Endothelial cell of umbilical vein (primary cell): Measurements from ENCODE around the gene ULK4. TPM values are rescaled to one million over a fixed set of nuclear protein-coding genes. Genes with fewer than 3 reads are reported as not detected.

ENCODE experiments used
- BruUV-seq: library from RNA; stranded (reverse); fragments of 400-500 nt; replicated peaks from 2 replicates; lab custom pipeline; 2021; lab: Mats Ljungman, UMichigan
- CTCF ChIA-PET: fragments of 300-600, 350-600 bp; sonication (Branson Sonifier 250); formaldehyde crosslinking; loops from one replicate; lab custom pipeline; 2021; ENCODE audit warnings: antibody characterized with exemption, inconsistent platforms; lab: Charles Lee
- POLR2A ChIA-PET: fragments of 300-600, 350-600 bp; sonication (Branson Sonifier 250); formaldehyde crosslinking; loops from one replicate; lab custom pipeline; 2021; ENCODE audit warnings: antibody characterized with exemption, inconsistent platforms; lab: Charles Lee
- DNase-seq: peaks from one replicate; pipeline ENCODE4 v3.0.0-alpha.2; 2011; ENCODE audit warnings: low read depth, low spot score
- FAIRE-seq: peaks from 2 replicates; lab custom pipeline; 2011; peaks lifted over from hg19 to GRCh38; lab: Jason Lieb, UNC
- H2AFZ ChIP-seq: 2 replicates; pipeline ENCODE4 v1.6.0; 2012; ENCODE audit warnings: low read depth, low read length, control low read depth, inconsistent platforms
- H3K27ac ChIP-seq: 2 replicates; pipeline ENCODE4 v1.5.1; 2011; ENCODE audit warnings: low read depth, mild to moderate bottlenecking, control low read depth, low read length, moderate library complexity; ENCODE audit not compliant: insufficient read depth
- H3K27me3 ChIP-seq, 2 experiments: 2 replicates each; pipeline versions ENCODE4 v1.6.0 to v1.6.1; 2011; ENCODE audit warnings: low read length in 2 of 2, mixed read lengths in 1 of 2; ENCODE audit not compliant: control insufficient read depth in 2 of 2, insufficient read depth in 2 of 2
- H3K36me3 ChIP-seq, 2 experiments: 2 replicates in 1 of 2; 3 replicates in 1 of 2; pipeline ENCODE4 v1.5.1; 2011; ENCODE audit warnings: low read length in 2 of 2, mild to moderate bottlenecking in 1 of 2, moderate library complexity in 1 of 2; ENCODE audit not compliant: control insufficient read depth in 2 of 2, insufficient read depth in 2 of 2; ENCODE audit errors: extremely low read depth in 1 of 2
- H3K4me1 ChIP-seq: 3 replicates; pipeline ENCODE4 v1.5.1; 2011; ENCODE audit warnings: mild to moderate bottlenecking, low read length; ENCODE audit not compliant: control insufficient read depth, insufficient read depth; ENCODE audit errors: extremely low read depth
- H3K4me2 ChIP-seq: 2 replicates; pipeline ENCODE4 v1.6.1; 2011; ENCODE audit warnings: low read length, control low read depth, mixed read lengths; ENCODE audit not compliant: insufficient read depth
- H3K4me3 ChIP-seq, 3 experiments: fragments of 200-600 bp in 1 of 3; sonication (generic), shearing (Covaris generic) in 1 of 3; replicated peaks in 1 of 3; 2 replicates each; pipeline ENCODE4 v1.5.1; 2011 to 2016; ENCODE audit warnings: control low read depth in 3 of 3, low read length in 3 of 3, mild to moderate bottlenecking in 2 of 3, inconsistent platforms in 1 of 3, low read depth in 1 of 3, moderate library complexity in 1 of 3; ENCODE audit not compliant: insufficient read depth in 1 of 3
- H3K79me2 ChIP-seq: 2 replicates; pipeline ENCODE4 v1.6.0; 2012; ENCODE audit warnings: low read length, inconsistent platforms; ENCODE audit not compliant: control insufficient read depth, insufficient read depth
- H3K9ac ChIP-seq: replicated peaks from 2 replicates; pipeline ENCODE3; 2011; ENCODE audit warnings: low read length, control low read depth; ENCODE audit not compliant: insufficient read depth; ENCODE audit errors: extremely low read depth
- H3K9me1 ChIP-seq: replicated peaks from 3 replicates; pipeline ENCODE4 v1.6.0; 2011; ENCODE audit warnings: mild to moderate bottlenecking, low read length; ENCODE audit not compliant: control insufficient read depth, insufficient read depth; ENCODE audit errors: extremely low read depth
- H3K9me3 ChIP-seq: replicated peaks from 2 replicates; pipeline ENCODE4 v1.5.1; 2012; ENCODE audit warnings: low read length, inconsistent platforms; ENCODE audit not compliant: control insufficient read depth, insufficient read depth
- H4K20me1 ChIP-seq: replicated peaks from 2 replicates; pipeline ENCODE3; 2011; ENCODE audit warnings: mild to moderate bottlenecking, low read length; ENCODE audit not compliant: control insufficient read depth, insufficient read depth; ENCODE audit errors: extremely low read depth
- CTCF ChIP-seq, 2 donors: IDR thresholded peaks; 1 replicate in 1 of 2; 2 replicates in 1 of 2; pipeline ENCODE4 v1.5.1; 2011; ENCODE audit warnings: low read length in 2 of 2, mild to moderate bottlenecking in 2 of 2, moderate library complexity in 2 of 2, control low read depth in 1 of 2, inconsistent platforms in 1 of 2, low read depth in 1 of 2; ENCODE audit not compliant: insufficient read depth in 1 of 2; ENCODE audit errors: extremely low read depth in 1 of 2
- EZH2 ChIP-seq: IDR thresholded peaks from 2 replicates; pipeline ENCODE4 v1.6.1; 2012; ENCODE audit warnings: borderline replicate concordance, low read depth, mild to moderate bottlenecking, moderate library complexity, low read length, inconsistent platforms; ENCODE audit not compliant: severe bottlenecking
- FOS ChIP-seq: IDR thresholded peaks from 2 replicates; pipeline ENCODE4 v1.6.1; 2011; ENCODE audit warnings: mild to moderate bottlenecking, low read length, moderate library complexity, borderline replicate concordance; ENCODE audit not compliant: insufficient read depth
- GATA2 ChIP-seq: IDR thresholded peaks from 2 replicates; pipeline ENCODE4 v1.7.0; 2011; ENCODE audit warnings: low read depth, mild to moderate bottlenecking, moderate library complexity, mixed read lengths, low read length; ENCODE audit not compliant: insufficient read length, insufficient read depth
- JUN ChIP-seq: IDR thresholded peaks from 2 replicates; pipeline ENCODE4 v1.6.1; 2011; ENCODE audit warnings: borderline replicate concordance, low read depth; ENCODE audit not compliant: insufficient read length, insufficient read depth
- MAX ChIP-seq: IDR thresholded peaks from 2 replicates; pipeline ENCODE4 v1.6.1; 2011; ENCODE audit not compliant: insufficient read depth, insufficient read length
- MYC ChIP-seq: IDR thresholded peaks from one replicate; pipeline ENCODE4 v1.6.1; 2011; ENCODE audit warnings: mild to moderate bottlenecking, low read depth, low read length
- POLR2A ChIP-seq: IDR thresholded peaks from 2 replicates; pipeline ENCODE4 v1.6.1; 2012; ENCODE audit warnings: low read depth, mild to moderate bottlenecking, control low read depth, low read length
- POLR2AphosphoS5 ChIP-seq: IDR thresholded peaks from 2 replicates; pipeline ENCODE4 v1.6.1; 2012; ENCODE audit warnings: low read depth, mild to moderate bottlenecking, control low read depth, low read length, moderate library complexity; ENCODE audit not compliant: insufficient read depth
- dilution Hi-C: fragments of 300-500 bp; cut with MboI; formaldehyde crosslinking; loops from one replicate; pipeline ENCODE4 v1.15.0; 2019; ENCODE audit warnings: low sequenced_read_pairs; ENCODE audit not compliant: extremely low pct_ligation_motif_present
- intact Hi-C: fragments of 100-400 bp; cut with micrococcal nuclease; formaldehyde crosslinking; loops from one replicate; pipeline ENCODE4 v1.10.0; 2022
- polyA plus RNA-seq, 4 experiments: library from polyadenylated mRNA; depleted of rRNA in 3 of 4; stranded (reverse) in 3 of 4; unstranded in 1 of 4; fragments of >200 nt; gene quantifications; 2 replicates each; pipeline versions ENCODE4 v1.2.1 to v1.2.3, GENCODE V29; 2011 to 2012; ENCODE audit warnings: missing spikeins in 1 of 4
- total RNA-seq: library from RNA; stranded (reverse); gene quantifications from 2 replicates; pipeline ENCODE4 v1.2.3, GENCODE V29; 2021

The ULK4 gene
- total and polyA plus RNA-seq, 2 donors (not counting 3 experiments of a cell fraction or from before 2014, with no cell fraction given), result 3.3 to 16.0 TPM

GRCh38 chr3:41324156-41324475, 637.8 kb downstream of the ULK4 start:
- Histone ChIP-seq H3K9me3 (no peaks in the 10 kb centered on the region), H3K4me3 (no peak overlapping the region), H3K27ac (no peak overlapping the region), H3K4me1 (no peaks in the 10 kb centered on the region), H3K36me3 (no peaks in the 10 kb centered on the region), H3K79me2 (no peaks in the 10 kb centered on the region), H3K4me2 (no peak overlapping the region), H3K9me1 (no peaks in the 10 kb centered on the region), H3K27me3 (no peaks in the 10 kb centered on the region), H4K20me1 (no peaks in the 10 kb centered on the region), H2AFZ (no peak overlapping the region), H3K9ac (no peak overlapping the region)
- TF ChIP-seq POLR2AphosphoS5 (no peak), CTCF (IDR thresholded peaks at IDR 0.05; ENCODE audit: extremely low read depth in 1 of 2, insufficient read depth in 1 of 2, low read depth in 1 of 2, low read length in 2 of 2) (no peak), MYC (no peak), MAX (no peak), EZH2 (no peak), POLR2A (no peak), FOS (no peak), GATA2 (no peak), JUN (no peak)
- no peak for DNase-seq
- dilution Hi-C loops (no loop called here), intact Hi-C loops (no loop called here)
- no peak for FAIRE-seq
- no TSS peak for BruUV-seq
- CTCF ChIA-PET, result no interaction called here
- POLR2A ChIA-PET, result no interaction called here
